K562 (cell line): ENCODE data around the gene GDAP2. TPM values are rescaled to one million over a fixed set of nuclear protein-coding genes. Genes with fewer than 3 reads are reported as not detected.

Source experiments
- C11orf30 ChIP-seq: fragments of 450-650 bp; IDR thresholded peaks from 2 replicates; pipeline ENCODE4 v1.6.1; 2016; ENCODE audit warnings: low read depth, mild to moderate bottlenecking
- COPS2 ChIP-seq: fragments of 450-650 bp; conservative IDR thresholded peaks from 2 replicates; pipeline ENCODE4 v1.6.1; 2016; ENCODE audit warnings: mild to moderate bottlenecking, moderate library complexity
- DACH1 ChIP-seq: fragments of 450-650 bp; IDR thresholded peaks from 2 replicates; pipeline ENCODE4 v1.6.1; 2018; ENCODE audit not compliant: partially characterized antibody
- EHMT2 ChIP-seq: fragments of 450-650 bp; IDR thresholded peaks from 2 replicates; pipeline ENCODE4 v1.6.1; 2018; ENCODE audit warnings: antibody characterized with exemption
- LEF1 ChIP-seq: fragments of 450-650 bp; IDR thresholded peaks from 2 replicates; pipeline ENCODE4 v1.6.1; 2016; ENCODE audit warnings: mild to moderate bottlenecking
- MAFG ChIP-seq: fragments of 450-650 bp; conservative IDR thresholded peaks from 2 replicates; pipeline ENCODE4 v1.6.1; 2016; ENCODE audit warnings: missing genetic modification characterization, missing compliant biosample characterization
- MAZ ChIP-seq, 2 experiments: fragments of 450-650 bp in 1 of 2; sonication (generic) in 1 of 2; formaldehyde crosslinking; IDR thresholded peaks in 1 of 2; conservative IDR thresholded peaks in 1 of 2; 2 replicates each; pipeline versions ENCODE4 v1.4.0 to v1.5.0; 2020; ENCODE audit warnings: mild to moderate bottlenecking in 1 of 2, missing genetic modification reagents in 1 of 2
- MCM5 ChIP-seq: fragments of 450-650 bp; IDR thresholded peaks from 2 replicates; pipeline ENCODE4 v1.6.1; 2016; ENCODE audit warnings: low read depth
- MYNN ChIP-seq, 2 experiments: sonication (generic); formaldehyde crosslinking in 1 of 2; IDR thresholded peaks; 2 replicates each; pipeline versions ENCODE4 v1.5.0 to v1.6.1; 2016 to 2020; ENCODE audit warnings: antibody characterized with exemption in 1 of 2, missing genetic modification reagents in 1 of 2
- PHTF2 ChIP-seq: fragments of 250-450 bp; sonication (Bioruptor Pico); IDR thresholded peaks from 2 replicates; pipeline ENCODE4 v1.5.0; 2021; ENCODE audit warnings: mild to moderate bottlenecking
- PTTG1 ChIP-seq: fragments of 450-650 bp; IDR thresholded peaks from 2 replicates; pipeline ENCODE4 v1.6.1; 2016; ENCODE audit warnings: low read depth, mild to moderate bottlenecking, missing genetic modification characterization, missing compliant biosample characterization
- RBM22 ChIP-seq: fragments of 200-400 bp; formaldehyde crosslinking; IDR thresholded peaks from 2 replicates; pipeline ENCODE4 v1.6.1; 2018; ENCODE audit warnings: low read length, low read depth; ENCODE audit not compliant: poor library complexity, severe bottlenecking
- SPI1 ChIP-seq: IDR thresholded peaks from 2 replicates; pipeline ENCODE4 v1.6.1; 2011; ENCODE audit warnings: low read depth, low read length, control low read depth, borderline replicate concordance
- SRSF9 ChIP-seq: fragments of 200-400 bp; formaldehyde crosslinking; IDR thresholded peaks from 2 replicates; pipeline ENCODE4 v1.6.1; 2017; ENCODE audit warnings: low read depth, low read length, borderline replicate concordance
- TAF15 ChIP-seq: fragments of 200-400 bp; formaldehyde crosslinking; IDR thresholded peaks from 2 replicates; pipeline ENCODE4 v1.6.1; 2017; ENCODE audit warnings: mild to moderate bottlenecking, low read depth, low read length, moderate library complexity
- TAL1 ChIP-seq: fragments of 450-650 bp; IDR thresholded peaks from 2 replicates; pipeline ENCODE4 v1.6.1; 2016; ENCODE audit warnings: mild to moderate bottlenecking
- TFAM ChIP-seq: fragments of 250-450 bp; sonication (Bioruptor Pico); conservative IDR thresholded peaks from 2 replicates; pipeline ENCODE4 v1.5.0; 2021; ENCODE audit warnings: mild to moderate bottlenecking, moderate library complexity
- USF1 ChIP-seq: sonication (generic); formaldehyde crosslinking; IDR thresholded peaks from 2 replicates; pipeline ENCODE4 v1.9.0; 2022; ENCODE audit warnings: mild to moderate bottlenecking, missing genetic modification reagents
- ZBTB34 ChIP-seq: fragments of 250-450 bp; sonication (Bioruptor Pico); IDR thresholded peaks from 2 replicates; pipeline ENCODE4 v1.8.0; 2021; ENCODE audit warnings: mild to moderate bottlenecking, moderate library complexity
- ZNF232 ChIP-seq: sonication (generic); formaldehyde crosslinking; IDR thresholded peaks from 2 replicates; pipeline ENCODE4 v1.8.0; 2022; ENCODE audit warnings: mild to moderate bottlenecking, missing genetic modification reagents
- ZNF253 ChIP-seq: fragments of 250-450 bp; sonication (Bioruptor Pico); conservative IDR thresholded peaks from 2 replicates; pipeline ENCODE4 v1.6.1; 2021; ENCODE audit warnings: mild to moderate bottlenecking
- ZNF696 ChIP-seq: fragments of 250-450 bp; sonication (Bioruptor Pico); conservative IDR thresholded peaks from 2 replicates; pipeline ENCODE4 v1.4.0; 2020; ENCODE audit warnings: mild to moderate bottlenecking, moderate library complexity
- polyA plus RNA-seq, 8 experiments: library from polyadenylated mRNA; depleted of rRNA in 4 of 8; stranded (reverse) in 5 of 8; unstranded in 3 of 8; fragments of >200 nt; fragmentation: Nextera tagmentation in 2 of 8; fragmentation: Illumina TruSeq in 1 of 8; extraction: Ambion mirVana in 2 of 8; extraction: Trizol in 1 of 8; gene quantifications; 2 replicates each; pipeline versions ENCODE4 v1.2.1 to v1.2.3, GENCODE V29; 2011 to 2014; ENCODE audit warnings: inconsistent platforms in 1 of 8, missing spikeins in 1 of 8
- total RNA-seq, 7 experiments: library from RNA; depleted of rRNA in 6 of 7; stranded (reverse); fragments of >200 nt in 6 of 7; fragmentation: Illumina TruSeq in 2 of 7; extraction: Trizol in 2 of 7; gene quantifications; 2 replicates each; pipeline versions ENCODE4 v1.2.1 to v1.2.3, GENCODE V29; 2011 to 2021; ENCODE audit warnings: low replicate concordance in 1 of 7
- TF ChIP-seq, protein P1 (sequence below): IDR thresholded peaks from 3 replicates; pipeline ENCODE4 v1.6.1; 2011; ENCODE audit warnings: borderline replicate concordance, mild to moderate bottlenecking; ENCODE audit not compliant: insufficient read length, insufficient read depth
- TF ChIP-seq, protein P2 (sequence below): fragments of 250-450 bp; sonication (Bioruptor Pico); IDR thresholded peaks from 2 replicates; pipeline ENCODE4 v1.9.0; 2021; ENCODE audit warnings: mild to moderate bottlenecking
- TF ChIP-seq, protein P3 (sequence below): sonication (generic); formaldehyde crosslinking; IDR thresholded peaks from 2 replicates; pipeline ENCODE4 v1.8.0; 2022; ENCODE audit warnings: missing genetic modification reagents, mild to moderate bottlenecking, moderate library complexity, borderline replicate concordance

Gene GDAP2
- total and polyA plus RNA-seq, 9 of the 15 experiments (the other 6 are each of a cell fraction or from before 2014, with no cell fraction given) = 4.1 to 23.1 (median 13.2) TPM

DNA sequence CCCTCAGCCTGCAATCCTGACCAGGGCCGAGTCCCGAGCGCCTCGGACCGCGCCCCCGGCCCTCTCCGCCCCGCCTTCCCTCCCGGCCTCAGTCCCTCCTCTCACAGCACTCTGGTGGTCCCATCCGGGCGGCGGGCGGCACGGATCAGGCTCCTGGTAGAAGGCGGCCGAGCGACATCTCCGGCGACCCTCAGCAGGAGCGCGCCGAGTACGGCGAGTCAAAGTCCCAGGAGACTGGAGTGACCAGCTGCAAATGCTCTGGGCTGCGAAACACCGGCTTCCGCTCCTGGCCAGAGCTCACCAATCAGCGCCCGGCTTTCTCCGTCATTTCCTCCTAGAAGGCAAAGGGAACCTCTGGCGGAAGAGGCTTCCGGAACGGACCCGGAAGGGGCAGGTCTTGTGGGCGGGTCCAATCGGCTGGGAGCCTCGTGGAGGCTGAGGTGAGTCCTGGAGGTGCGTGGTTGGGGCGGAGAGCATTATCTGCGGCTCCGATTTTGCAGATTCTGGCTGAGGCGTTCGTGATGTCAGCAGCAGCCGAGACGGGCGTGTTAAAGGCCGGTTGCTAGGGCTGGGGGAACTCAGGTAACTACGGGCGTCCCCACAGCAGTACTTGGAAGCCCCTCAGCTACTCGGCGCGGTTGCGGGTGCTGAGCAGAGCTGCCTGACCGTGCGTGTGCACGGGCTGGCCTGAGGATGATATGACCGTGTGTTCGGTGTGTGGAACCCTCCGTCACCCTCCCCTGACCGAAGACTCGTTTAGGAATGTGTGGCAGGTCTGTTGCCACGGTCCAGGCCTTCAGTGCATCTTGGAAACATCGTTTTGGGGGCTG is at the start of gene GDAP2, which contains the start of gene WDR3 (continued):
- TF ChIP-seq SPI1 (peak; percentile 64; the same call in 1 of the 2 replicates), USF1 (CRISPR knock-in tag) (0 out of 2 replicates have a peak, but pooled peaks have one; percentile 29), RBM22 (no peak), DACH1 (peak; percentile 22), ZNF253 (CRISPR knock-in tag) (no peak), MCM5 (no peak), EHMT2 (no peak), TFAM (CRISPR knock-in tag) (no peak), ZBTB34 (CRISPR knock-in tag) (no peak), C11orf30 (peak; percentile 85), LEF1 (no peak), TAL1 (no peak), PTTG1 (tag) (no peak), ZNF232 (no peak), MYNN (IDR thresholded peaks at IDR 0.05) (no peak), MYNN (CRISPR knock-in tag; IDR thresholded peaks at IDR 0.05) (no peak), PHTF2 (no peak), COPS2 (no peak), MAFG (no peak), MAZ (CRISPR knock-in tag; conservative IDR thresholded peaks at IDR 0.05 in 1 of 2, IDR thresholded peaks at IDR 0.05 in 1 of 2) (no peak; a peak in 2 of 4 replicates), ZNF696 (CRISPR knock-in tag) (no peak), SRSF9 (no peak), TAF15 (no peak)
- TF ChIP-seq, protein P1, sequence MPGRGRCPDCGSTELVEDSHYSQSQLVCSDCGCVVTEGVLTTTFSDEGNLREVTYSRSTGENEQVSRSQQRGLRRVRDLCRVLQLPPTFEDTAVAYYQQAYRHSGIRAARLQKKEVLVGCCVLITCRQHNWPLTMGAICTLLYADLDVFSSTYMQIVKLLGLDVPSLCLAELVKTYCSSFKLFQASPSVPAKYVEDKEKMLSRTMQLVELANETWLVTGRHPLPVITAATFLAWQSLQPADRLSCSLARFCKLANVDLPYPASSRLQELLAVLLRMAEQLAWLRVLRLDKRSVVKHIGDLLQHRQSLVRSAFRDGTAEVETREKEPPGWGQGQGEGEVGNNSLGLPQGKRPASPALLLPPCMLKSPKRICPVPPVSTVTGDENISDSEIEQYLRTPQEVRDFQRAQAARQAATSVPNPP = no peak
- TF ChIP-seq, protein P2, sequence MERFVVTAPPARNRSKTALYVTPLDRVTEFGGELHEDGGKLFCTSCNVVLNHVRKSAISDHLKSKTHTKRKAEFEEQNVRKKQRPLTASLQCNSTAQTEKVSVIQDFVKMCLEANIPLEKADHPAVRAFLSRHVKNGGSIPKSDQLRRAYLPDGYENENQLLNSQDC (CRISPR knock-in tag) = no peak
- TF ChIP-seq, protein P3, sequence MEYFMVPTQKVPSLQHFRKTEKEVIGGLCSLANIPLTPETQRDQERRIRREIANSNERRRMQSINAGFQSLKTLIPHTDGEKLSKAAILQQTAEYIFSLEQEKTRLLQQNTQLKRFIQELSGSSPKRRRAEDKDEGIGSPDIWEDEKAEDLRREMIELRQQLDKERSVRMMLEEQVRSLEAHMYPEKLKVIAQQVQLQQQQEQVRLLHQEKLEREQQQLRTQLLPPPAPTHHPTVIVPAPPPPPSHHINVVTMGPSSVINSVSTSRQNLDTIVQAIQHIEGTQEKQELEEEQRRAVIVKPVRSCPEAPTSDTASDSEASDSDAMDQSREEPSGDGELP (CRISPR knock-in tag) = peak; percentile 98
